Measurements from ENCODE around the gene PAQR5.
"Not testable (repeated sequence)": the region's sequence is repeated elsewhere in the genome, so short reads cannot be mapped to it uniquely, and the experiment has no call there.

PAQR5 gene

DNA sequence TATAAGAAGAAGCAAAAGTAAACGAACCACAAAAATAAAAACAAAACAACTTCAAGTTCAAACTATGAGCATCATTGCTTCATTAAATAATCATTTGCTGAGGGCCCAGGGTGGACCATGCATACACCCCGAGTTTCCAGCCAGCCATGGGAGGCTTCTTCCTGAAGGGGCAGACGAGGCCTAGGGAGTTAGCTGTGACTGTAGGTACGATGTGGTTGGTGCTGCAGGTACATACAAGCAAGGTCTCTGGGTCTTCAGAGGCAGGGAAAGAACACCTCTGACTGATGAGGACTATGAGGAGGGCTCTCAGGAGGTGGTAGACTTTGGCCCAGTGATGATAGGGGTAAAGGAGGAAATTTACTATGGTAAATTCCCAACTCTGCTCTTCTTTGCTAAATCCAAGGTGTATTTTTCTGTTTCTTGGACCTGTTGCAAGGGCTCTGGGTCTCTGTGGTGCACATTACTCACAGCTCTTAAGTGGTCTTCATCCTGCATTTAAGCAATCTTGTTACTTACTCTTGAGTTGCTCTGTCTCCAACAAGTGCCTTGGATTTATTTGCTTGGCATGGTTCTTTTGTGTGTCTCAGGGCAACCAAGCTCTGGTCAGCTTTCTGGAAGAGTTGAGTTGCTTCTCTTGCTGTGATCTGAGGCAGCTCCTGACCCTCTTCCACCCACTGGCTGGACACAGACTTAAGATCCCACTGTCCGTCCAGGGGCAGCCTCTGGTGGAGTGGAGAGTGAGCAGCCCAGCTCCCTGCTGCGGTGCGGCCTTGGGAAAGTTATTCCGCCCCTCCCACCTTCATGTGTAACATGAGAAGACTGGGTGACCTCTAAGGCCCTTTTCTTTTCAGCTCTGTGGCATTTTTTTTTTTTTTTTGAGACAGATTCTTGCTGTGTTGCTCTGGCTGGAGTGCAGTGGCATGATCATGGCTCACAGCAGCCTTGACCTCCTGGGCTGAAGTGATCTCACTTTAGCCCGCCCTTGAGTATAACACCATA, 59.4 kb downstream of the PAQR5 start:
- DNase-seq (ENCODE audit: low spot score): no peak

DNA sequence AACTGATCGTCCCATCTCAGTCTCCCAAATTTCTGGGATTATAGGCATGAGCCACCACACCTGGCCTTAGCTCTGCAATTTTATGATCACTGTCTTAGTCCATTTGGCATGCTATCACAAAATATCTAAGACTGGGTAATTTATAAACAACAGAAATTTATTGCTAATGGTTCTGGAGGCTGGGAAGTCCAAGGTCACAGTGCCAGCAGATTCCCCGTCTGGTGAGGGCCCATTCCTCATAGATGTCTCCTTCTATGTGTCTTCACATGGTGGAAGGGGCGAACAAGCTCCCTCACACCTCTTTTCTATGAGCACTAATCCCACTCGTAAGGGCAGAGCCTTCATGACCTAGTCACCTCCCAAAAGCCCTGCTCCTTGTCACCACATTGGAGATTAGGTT, 60.1 kb downstream of the PAQR5 start:
- DNase-seq (ENCODE audit: low spot score): no peak

GRCh38 chr15:69359722-69360121, 61.0 kb downstream of the PAQR5 start:
- no peak for DNase-seq (ENCODE audit: low spot score)

DNA sequence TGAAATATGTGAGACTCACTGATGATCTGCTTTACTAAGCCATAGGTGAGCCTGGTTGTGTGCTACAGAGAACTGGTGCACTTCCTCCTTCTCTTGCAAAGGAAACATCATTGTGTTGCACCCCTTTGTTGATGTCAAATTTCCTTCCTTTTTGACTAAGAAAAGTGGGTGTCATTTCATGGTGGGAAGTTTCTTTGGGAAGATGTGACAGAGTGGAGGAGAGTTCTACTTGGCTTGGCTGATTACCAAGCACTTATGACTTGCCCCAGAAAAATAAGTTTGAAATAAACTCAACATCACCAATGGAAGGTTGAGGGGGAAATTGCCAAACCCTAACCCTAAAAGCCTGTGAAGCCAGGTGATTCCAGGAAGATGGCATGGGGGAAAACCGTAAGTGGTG, 61.9 kb downstream of the PAQR5 start:
- DNase-seq (ENCODE audit: low spot score): no peak

- no peak for DNase-seq (ENCODE audit: low spot score)
These were observed 68.5 kb downstream of the PAQR5 start for GRCh38 chr15:69367236-69367635.

GRCh38 chr15:69369631-69370030, 70.9 kb downstream of the PAQR5 start:
- DNase-seq (ENCODE audit: low spot score): no peak

- no peak for DNase-seq (ENCODE audit: low spot score)
These were observed 74.7 kb downstream of the PAQR5 start for GRCh38 chr15:69373406-69373805.

- DNase-seq (ENCODE audit: low spot score): peak; percentile 22
These were observed 76.6 kb downstream of the PAQR5 start for GRCh38 chr15:69375151-69375790.

GRCh38 chr15:69377216-69377970, 78.7 kb downstream of the PAQR5 start:
- peak; percentile 57 for DNase-seq (ENCODE audit: low spot score)

DNA sequence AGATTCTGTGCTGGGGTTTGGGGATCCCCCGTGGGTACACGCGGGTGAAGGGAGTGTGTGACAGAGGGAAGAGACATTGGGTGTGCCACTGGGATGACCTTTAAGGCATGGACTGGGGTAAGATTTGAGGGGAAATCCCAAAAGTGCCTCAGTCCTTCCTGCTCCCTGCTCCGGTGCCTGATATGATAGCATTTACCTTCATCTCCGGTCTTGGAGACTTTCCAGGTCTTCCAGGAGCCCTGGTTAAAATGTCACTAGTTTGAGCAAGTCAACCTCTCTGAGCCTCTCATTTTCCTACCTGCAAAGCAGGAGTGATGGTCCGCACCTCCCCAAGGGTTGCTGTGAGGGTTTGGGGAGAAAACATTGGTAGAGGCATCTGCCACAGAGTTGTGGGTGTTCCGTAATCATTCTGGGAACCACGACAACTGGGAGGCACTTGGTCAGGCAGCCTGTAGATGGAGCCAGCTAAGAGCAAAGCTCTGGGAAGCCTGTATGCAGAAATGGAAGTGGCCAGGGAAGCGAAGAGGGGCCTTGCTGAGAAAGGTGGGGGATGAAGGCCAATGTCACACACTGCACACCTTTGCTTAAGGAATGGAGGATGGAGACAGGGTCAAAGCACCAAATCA, 81.5 kb downstream of the PAQR5 start:
- peak; percentile 53 for DNase-seq (ENCODE audit: low spot score)

DNA sequence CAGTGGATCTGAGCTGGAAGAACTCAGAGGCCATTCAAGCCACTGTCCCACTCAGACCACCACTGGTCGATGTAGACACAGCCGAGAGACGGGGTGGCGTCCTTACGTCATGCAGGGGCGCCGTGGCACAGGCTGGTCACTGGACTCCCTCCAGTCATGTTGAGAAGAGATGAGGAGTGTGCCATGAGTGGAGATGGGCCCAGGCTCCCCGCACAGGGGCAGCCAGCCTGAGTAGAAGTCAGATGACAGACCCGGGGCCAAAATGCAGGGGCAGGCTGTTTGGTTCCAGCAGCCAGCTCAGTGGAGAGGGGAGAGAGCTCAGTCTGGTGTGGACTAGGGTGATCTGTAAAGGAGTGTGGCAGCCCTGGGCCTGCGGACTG, 82.0 kb downstream of the PAQR5 start:
- peak; percentile 48 for DNase-seq (ENCODE audit: low spot score)

DNA sequence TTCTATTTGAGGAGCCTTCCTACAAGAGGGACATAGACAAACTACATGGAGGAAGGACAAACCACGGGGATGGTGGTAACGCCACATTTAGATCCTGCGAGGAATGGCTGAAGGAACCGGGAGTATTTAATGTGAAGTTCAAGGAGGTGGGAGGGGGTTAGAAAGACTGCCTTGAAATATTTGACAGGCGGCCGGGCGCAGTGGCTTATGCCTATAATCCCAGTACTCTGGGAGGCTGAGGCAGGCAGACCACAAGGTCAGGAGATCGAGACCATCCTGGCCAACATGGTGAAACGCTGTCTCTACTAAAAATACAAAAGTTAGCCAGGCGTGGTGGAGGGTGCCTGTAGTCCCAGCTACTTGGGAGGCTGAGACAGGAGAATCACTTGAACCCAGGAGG, 83.5 kb downstream of the PAQR5 start:
- not testable (repeated sequence) for DNase-seq (ENCODE audit: low spot score)

GRCh38 chr15:69384066-69384465, 85.4 kb downstream of the PAQR5 start:
- not testable (repeated sequence) for DNase-seq (ENCODE audit: low spot score)

DNA sequence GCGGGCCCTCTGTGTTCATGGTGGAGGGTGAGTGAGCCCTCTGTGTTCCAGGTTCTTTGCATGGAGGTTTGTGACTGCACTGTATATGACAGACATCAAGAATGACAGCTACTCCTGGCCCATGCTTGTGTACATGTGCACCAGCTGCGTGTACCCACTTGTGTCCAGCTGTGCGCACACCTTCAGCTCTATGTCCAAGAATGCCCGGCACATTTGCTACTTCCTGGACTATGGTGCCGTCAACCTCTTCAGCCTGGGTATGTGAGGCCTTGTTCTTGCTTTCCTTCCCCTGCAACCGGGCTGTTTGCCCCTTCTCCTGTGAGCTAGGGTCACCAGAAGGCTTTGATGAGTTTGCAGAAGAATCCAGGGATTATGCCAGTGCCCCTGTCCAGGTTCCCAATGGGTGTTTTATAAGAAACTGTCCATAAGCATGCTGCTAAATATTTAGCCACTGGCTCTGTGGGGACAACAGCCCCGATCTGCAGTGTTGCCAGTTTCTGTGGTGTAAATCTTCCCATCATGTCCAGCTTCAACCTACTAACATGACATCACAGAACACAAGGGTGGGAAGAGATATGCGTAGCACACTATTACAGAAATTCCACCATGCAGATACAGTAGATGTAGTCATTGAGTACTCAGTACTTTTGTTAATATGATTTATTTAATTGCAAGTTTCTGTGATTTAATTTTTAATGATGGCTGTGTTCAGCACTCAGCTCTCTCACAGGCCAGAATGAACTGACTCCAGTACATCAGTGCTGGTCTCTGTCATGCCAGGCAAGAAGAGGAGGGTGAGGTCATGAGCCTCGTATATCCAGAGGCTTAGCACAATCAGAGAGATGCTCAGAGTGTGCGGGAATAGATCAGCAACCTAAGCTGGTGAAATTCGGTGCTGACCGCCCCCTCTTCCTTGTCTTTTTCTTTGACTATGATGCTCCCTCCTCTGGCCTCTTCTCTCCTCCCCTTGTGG, 86.2 kb downstream of the PAQR5 start:
- no peak for DNase-seq (ENCODE audit: low spot score)

GRCh38 chr15:69385831-69386230, 87.1 kb downstream of the PAQR5 start:
- DNase-seq (ENCODE audit: low spot score): no peak

GRCh38 chr15:69386284-69386683, 87.6 kb downstream of the PAQR5 start:
- DNase-seq (ENCODE audit: low spot score): no peak

DNA sequence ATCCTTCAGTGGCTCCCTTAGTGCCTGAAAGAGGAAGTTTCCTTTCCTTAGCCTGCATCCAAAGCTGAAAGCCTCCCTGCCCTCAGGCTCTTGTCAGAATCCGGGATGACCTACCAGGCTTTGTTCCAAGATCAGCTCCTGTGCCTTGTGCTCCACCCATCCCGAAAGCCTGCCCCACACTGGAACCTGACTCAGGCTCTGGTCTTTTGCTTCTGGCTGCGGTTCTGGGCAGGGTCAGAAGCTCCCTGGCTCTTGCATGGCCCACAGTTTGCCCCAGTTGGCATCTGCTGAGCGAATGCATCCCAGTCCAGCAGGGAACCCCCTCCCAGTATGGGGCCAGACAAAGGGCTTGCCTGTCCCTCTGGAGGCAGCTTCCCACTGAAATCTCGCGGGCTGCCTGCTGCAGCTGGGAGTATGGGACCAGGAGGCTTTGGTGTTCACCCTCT, 89.6 kb downstream of the PAQR5 start:
- DNase-seq (ENCODE audit: low spot score): peak; percentile 62

GRCh38 chr15:69389426-69389825, 90.7 kb downstream of the PAQR5 start:
- DNase-seq (ENCODE audit: low spot score): no peak

- no peak for DNase-seq (ENCODE audit: low spot score)
These were observed 91.9 kb downstream of the PAQR5 start for GRCh38 chr15:69390575-69390974.

GRCh38 chr15:69391046-69391757, 92.5 kb downstream of the PAQR5 start:
- DNase-seq (ENCODE audit: low spot score): peak; percentile 47
